SU-DHL-6 (cell line): ENCODE data around the gene MIOX.

Source experiments
- H2AFZ ChIP-seq: fragments of 200-600 bp; sonication (generic); 2 replicates; pipeline ENCODE4 v1.6.1; 2014; ENCODE audit warnings: low read depth, mild to moderate bottlenecking, moderate library complexity, mixed read lengths, antibody characterized with exemption, low read length; ENCODE audit not compliant: severe bottlenecking
- H3F3A ChIP-seq: fragments of 200-600 bp; shearing (Covaris generic); 2 replicates; pipeline ENCODE4 v1.6.0; 2016; ENCODE audit warnings: antibody characterized with exemption, mild to moderate bottlenecking; ENCODE audit not compliant: insufficient read depth
- H3K27ac ChIP-seq: fragments of 200-600 bp; sonication (generic); 2 replicates; pipeline ENCODE4 v1.5.1; 2016; ENCODE audit warnings: low read depth, mild to moderate bottlenecking, low read length, moderate library complexity, mixed read lengths
- H3K27me3 ChIP-seq: fragments of 200-600 bp; sonication (generic), shearing (Covaris generic); 2 replicates; pipeline ENCODE4 v1.6.0; 2014; ENCODE audit warnings: mild to moderate bottlenecking, low read length
- H3K36me3 ChIP-seq: fragments of 200-600 bp; sonication (generic); 2 replicates; pipeline ENCODE4 v1.6.1; 2014; ENCODE audit warnings: mild to moderate bottlenecking, low read length, mixed read lengths
- H3K4me2 ChIP-seq: fragments of 300-600, 200-600 bp; shearing (Covaris generic), sonication (generic); 2 replicates; pipeline ENCODE4 v1.6.0; 2014; ENCODE audit warnings: low read length, low read depth, mild to moderate bottlenecking; ENCODE audit not compliant: poor library complexity, severe bottlenecking
- H3K4me3 ChIP-seq: fragments of 200-600 bp; sonication (generic); 2 replicates; pipeline ENCODE4 v1.5.1; 2014; ENCODE audit warnings: antibody characterized with exemption, low read length, mild to moderate bottlenecking, mixed read lengths; ENCODE audit not compliant: insufficient read depth, poor library complexity, severe bottlenecking
- H3K79me2 ChIP-seq: fragments of 200-600 bp; sonication (generic); 2 replicates; pipeline ENCODE4 v1.6.1; 2014; ENCODE audit warnings: mild to moderate bottlenecking, low read length, moderate library complexity; ENCODE audit not compliant: insufficient read depth
- H3K9ac ChIP-seq: fragments of 200-600 bp; sonication (generic); 2 replicates; pipeline ENCODE4 v1.7.0; 2014; ENCODE audit warnings: mild to moderate bottlenecking, low read length
- H3K9me2 ChIP-seq: fragments of 200-600 bp; sonication (generic); replicated peaks from 2 replicates; pipeline ENCODE4 v1.6.1; 2014; ENCODE audit warnings: low read length; ENCODE audit not compliant: insufficient read depth
- H3K9me3 ChIP-seq: fragments of 200-600 bp; sonication (generic); 2 replicates; pipeline ENCODE4 v1.6.1; 2014; ENCODE audit warnings: low read length, mixed read lengths; ENCODE audit not compliant: insufficient read depth
- H4K20me1 ChIP-seq: fragments of 200-600 bp; sonication (generic); 2 replicates; pipeline ENCODE4 v1.6.1; 2014; ENCODE audit warnings: low read depth, mild to moderate bottlenecking, antibody characterized with exemption, low read length, moderate library complexity, mixed read lengths
- CTCF ChIP-seq: fragments of 200-600 bp; sonication (generic); IDR thresholded peaks from one replicate; pipeline ENCODE4 v1.5.1; 2017; ENCODE audit warnings: antibody characterized with exemption, mild to moderate bottlenecking, low read length, moderate library complexity; ENCODE audit not compliant: insufficient read depth, poor library complexity, severe bottlenecking
- EZH2phosphoT487 ChIP-seq: fragments of 200-600 bp; sonication (generic), shearing (Covaris generic); conservative IDR thresholded peaks from 2 replicates; pipeline ENCODE4 v1.6.1; 2018; ENCODE audit warnings: mild to moderate bottlenecking, antibody characterized with exemption, low read length, moderate library complexity, mixed read lengths

Gene MIOX

GRCh38 chr22:50444663-50445062 is 42.0 kb upstream of the MIOX start:
- no peaks in the 10 kb centered on the region for H4K20me1 ChIP-seq
- H3K9ac ChIP-seq: no peak overlapping the region

GRCh38 chr22:50445071-50445879 is 41.4 kb upstream of the MIOX start:
- Histone ChIP-seq H4K20me1 (no peaks in the 10 kb centered on the region), H3K27ac (peak overlapping the region; percentile 63), H3K9me2 (no peaks in the 10 kb centered on the region), H3K36me3 (no peaks in the 10 kb centered on the region), H3K27me3 (no peaks in the 10 kb centered on the region), H3K4me3 (no peak overlapping the region), H2AFZ (no peak overlapping the region), H3K9me3 (no peaks in the 10 kb centered on the region), H3K79me2 (no peaks in the 10 kb centered on the region), H3K4me2 (no peak overlapping the region), H3F3A (peaks cover 52% of the 10 kb centered on the region), H3K9ac (no peak overlapping the region)
- TF ChIP-seq EZH2phosphoT487: no peak
- TF ChIP-seq CTCF: no peak

More at GRCh38 chr22:50444663-50445062, 42.0 kb upstream of the MIOX start:
- Histone ChIP-seq H2AFZ (no peak overlapping the region), H3K4me3 (no peak overlapping the region), H3K27me3 (no peaks in the 10 kb centered on the region), H3K9me3 (no peaks in the 10 kb centered on the region), H3K9me2 (no peaks in the 10 kb centered on the region), H3K4me2 (no peak overlapping the region), H3K79me2 (no peaks in the 10 kb centered on the region), H3K27ac (peak overlapping the region; percentile 63), H3F3A (peaks cover 47% of the 10 kb centered on the region), H3K36me3 (no peaks in the 10 kb centered on the region)
- TF ChIP-seq EZH2phosphoT487 (no peak), CTCF (no peak)

GRCh38 chr22:50445880-50446707 is 40.6 kb upstream of the MIOX start:
- Histone ChIP-seq H3K4me2 (no peak overlapping the region), H3K27ac (peak overlapping the region; percentile 63)

More at GRCh38 chr22:50445880-50446707, 40.6 kb upstream of the MIOX start:
- Histone ChIP-seq H3K36me3 (no peaks in the 10 kb centered on the region), H3K79me2 (no peaks in the 10 kb centered on the region), H3K9me2 (no peaks in the 10 kb centered on the region), H3K9me3 (no peaks in the 10 kb centered on the region), H3F3A (peaks cover 61% of the 10 kb centered on the region), H3K9ac (no peak overlapping the region), H3K27me3 (no peaks in the 10 kb centered on the region), H2AFZ (no peak overlapping the region), H4K20me1 (no peaks in the 10 kb centered on the region), H3K4me3 (no peak overlapping the region)
- TF ChIP-seq CTCF (no peak), EZH2phosphoT487 (no peak)
